Uterus (tissue), 2 donors: ENCODE data around the gene LHB.
"Not testable (repeated sequence)": the region's sequence is repeated elsewhere in the genome, so short reads cannot be mapped to it uniquely, and the experiment has no call there.

Experiments
- CTCF ChIP-seq, 4 experiments: fragments of 200-600 bp in 2 of 4; fragments of 450-650 bp in 2 of 4; sonication (generic) in 2 of 4; IDR thresholded peaks; one replicate each; pipeline ENCODE4 v1.5.1; 2016 to 2019; ENCODE audit warnings: antibody characterized with exemption in 4 of 4, mild to moderate bottlenecking in 2 of 4, moderate library complexity in 1 of 4
- POLR2A ChIP-seq, 2 donors: fragments of 450-650 bp; IDR thresholded peaks; one replicate each; pipeline ENCODE4 v1.6.1; 2016; ENCODE audit warnings: antibody characterized with exemption in 2 of 2, mild to moderate bottlenecking in 1 of 2, moderate library complexity in 1 of 2

- TF ChIP-seq CTCF, POLR2A (IDR thresholded peaks at IDR 0.05): not testable (repeated sequence)
Observed at GRCh38 chr19:49029749-49030148, 12.9 kb upstream of the LHB start.
